Activated CD4-positive, alpha-beta T cell treated with anti-CD3 and anti-CD28 coated beads, Interleukin-2, amount 50 U/mL, for 4 hours (primary cell): ENCODE results near the gene SMIM10L2A.
"Not testable (repeated sequence)": the region's sequence is repeated elsewhere in the genome, so short reads cannot be mapped to it uniquely, and the experiment has no call there.

Experiments used
- DNase-seq, 2 experiments: peaks; one replicate each; pipeline ENCODE4 v3.0.0-alpha.2; 2020

The SMIM10L2A gene

DNA sequence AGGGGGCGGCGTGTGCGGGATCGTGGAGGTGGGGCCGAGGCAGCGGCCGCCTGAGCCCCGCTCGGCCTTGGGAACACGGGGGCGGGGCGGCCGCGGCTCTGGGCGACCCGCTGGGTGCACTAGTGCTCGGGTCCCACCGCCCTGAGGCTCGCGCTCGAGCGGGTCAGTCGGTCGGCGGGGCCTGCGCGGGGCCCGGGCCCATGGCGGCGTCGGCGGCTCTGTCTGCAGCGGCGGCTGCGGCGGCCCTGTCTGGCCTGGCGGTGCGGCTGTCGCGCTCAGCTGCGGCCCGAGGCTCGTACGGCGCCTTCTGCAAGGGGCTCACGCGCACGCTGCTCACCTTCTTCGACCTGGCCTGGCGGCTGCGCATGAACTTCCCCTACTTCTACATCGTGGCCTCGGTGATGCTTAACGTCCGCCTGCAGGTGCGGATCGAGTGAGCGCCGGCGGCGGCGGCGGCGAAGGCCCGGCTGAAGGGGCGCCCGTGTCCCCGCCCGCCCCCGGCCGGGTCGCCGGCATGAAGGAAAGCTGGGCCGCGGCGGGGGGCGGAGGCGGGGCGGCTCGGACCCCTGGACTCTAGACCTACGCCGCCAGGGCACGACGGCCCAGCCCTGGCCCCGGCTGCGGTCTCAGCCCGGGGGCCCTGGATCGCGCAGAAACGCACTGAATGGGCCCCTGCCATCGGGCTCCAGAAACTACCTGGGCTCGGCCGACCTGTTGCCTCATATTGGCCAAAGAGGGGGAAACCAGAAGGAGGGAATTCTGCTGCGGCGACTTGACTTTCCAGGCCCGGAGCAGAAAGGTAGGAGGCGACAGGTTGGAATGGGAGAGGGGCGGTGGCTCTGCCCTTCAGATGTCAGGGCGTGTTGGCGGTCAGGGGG lies at the start of gene SMIM10L2A:
Gene SMIM10L2A, plus strand, starts transcription at position 13 of the 878 bp plus-strand sequence. Its CDS starts 188 bp downstream, at position 201.
- peak in 1 of 2 experiments; percentile 3 for DNase-seq

GRCh38 chrX:135373357-135373756 lies 48.4 kb upstream of the SMIM10L2A start:
- no peak for DNase-seq

- DNase-seq: no peak
Measured at GRCh38 chrX:135382260-135382659, 39.5 kb upstream of the SMIM10L2A start.

DNA sequence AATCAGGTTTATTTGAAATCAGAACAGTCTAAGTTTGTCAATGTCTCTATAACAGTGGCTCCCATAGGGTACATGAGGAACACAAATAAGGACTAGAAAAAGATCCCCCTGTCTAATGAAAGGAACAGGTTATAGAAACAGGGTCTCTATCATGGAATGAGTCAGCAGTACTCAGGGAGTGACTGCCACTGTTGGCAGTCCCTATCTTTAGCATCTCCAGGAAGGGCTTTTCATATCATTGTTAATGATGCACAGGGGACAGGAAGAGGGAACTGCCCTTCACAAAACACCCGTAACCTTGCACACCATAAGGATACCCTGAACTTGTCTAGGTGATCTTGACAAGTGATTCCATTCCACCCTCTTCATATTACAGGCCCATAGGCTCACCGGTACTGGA lies 38.5 kb upstream of the SMIM10L2A start:
- no peak for DNase-seq

DNA sequence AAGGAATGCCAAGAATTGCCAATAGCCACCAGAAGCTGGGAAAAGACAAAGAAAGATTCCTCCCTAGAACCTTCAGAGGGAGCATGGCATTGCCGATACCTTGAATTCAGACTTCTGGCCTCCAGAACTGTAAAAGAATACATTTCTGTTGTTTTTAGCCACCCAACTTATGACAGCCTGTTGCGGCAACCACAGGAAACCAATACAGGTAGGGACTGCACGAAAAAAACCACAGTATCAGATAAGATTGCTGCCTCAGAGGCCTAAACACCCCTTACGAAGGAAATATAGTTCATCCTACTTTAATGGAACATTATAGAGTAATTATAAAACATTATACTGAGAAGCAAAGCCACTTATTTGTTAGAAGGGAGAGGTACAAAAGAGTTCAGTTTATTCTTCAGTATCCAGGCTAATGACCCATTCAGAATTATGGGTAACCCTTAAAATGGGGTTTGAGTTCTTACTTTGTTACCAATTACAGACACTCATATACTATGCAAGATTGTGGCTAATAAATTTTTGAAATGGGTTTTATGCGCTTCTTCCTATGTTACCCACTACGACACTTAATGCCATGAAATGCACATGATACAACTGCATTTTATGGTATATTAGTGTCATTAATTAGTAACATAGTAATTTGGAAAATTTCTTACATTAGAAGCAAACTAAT lies 37.4 kb upstream of the SMIM10L2A start:
- DNase-seq: peak; percentile 12 to 13

DNA sequence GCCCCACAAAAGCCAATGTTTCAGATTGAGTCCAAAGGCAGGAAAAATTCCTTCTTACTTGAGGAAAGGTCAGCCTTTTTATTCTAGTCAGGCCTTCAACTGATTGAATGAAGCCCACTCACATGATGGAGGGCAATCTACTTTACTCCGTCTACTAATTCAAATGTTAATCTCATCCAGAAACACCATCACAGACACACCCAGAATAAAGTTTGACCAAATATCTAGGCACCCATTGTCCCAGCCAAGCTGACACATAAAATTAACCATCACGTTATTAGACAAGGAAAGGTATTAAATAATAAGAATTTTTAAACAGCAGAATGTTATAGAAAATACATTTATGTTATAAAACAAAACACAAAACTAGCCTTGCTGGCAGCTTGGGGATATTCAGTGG lies 32.9 kb upstream of the SMIM10L2A start:
- no peak for DNase-seq

GRCh38 chrX:135389243-135389642 lies 32.5 kb upstream of the SMIM10L2A start:
- no peak for DNase-seq

DNA sequence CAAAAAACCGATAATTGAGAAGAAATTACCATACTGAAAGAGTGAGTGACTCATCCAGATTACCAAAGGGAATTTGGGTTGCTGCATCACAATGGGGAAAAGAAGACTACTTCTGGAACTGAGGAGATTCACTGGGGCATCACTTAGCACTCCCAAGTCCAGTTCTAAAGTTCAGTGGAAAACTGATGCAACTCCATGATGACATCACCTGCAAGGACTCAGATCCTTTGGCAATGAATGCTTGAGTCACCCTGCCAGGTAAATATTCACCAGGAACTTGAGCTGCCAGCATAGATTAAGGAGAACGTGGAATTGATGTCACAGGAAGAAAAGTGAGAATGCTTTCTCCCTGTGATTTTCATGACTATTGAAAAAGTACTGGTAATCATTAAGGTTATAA lies 32.0 kb upstream of the SMIM10L2A start:
- no peak for DNase-seq

DNA sequence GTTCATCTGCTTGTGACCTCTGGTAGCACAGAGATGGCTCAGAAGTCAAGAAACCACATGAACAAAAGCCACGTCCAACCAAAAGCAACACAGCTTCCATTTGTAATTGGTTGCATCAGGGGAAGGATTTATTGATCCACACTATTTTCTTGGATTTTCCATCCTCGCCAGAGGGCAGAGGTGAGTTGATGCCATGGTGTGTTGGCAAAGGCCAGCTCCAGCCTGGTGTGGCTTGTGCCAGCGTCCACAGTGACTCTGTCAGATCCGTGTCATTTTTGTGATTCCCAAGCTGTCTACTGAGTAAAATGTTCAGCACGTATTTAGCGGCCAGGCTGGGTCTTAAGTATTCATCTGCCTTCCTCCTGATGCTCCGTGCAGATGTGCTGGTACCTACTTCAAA lies 30.0 kb upstream of the SMIM10L2A start:
- no peak for DNase-seq

DNA sequence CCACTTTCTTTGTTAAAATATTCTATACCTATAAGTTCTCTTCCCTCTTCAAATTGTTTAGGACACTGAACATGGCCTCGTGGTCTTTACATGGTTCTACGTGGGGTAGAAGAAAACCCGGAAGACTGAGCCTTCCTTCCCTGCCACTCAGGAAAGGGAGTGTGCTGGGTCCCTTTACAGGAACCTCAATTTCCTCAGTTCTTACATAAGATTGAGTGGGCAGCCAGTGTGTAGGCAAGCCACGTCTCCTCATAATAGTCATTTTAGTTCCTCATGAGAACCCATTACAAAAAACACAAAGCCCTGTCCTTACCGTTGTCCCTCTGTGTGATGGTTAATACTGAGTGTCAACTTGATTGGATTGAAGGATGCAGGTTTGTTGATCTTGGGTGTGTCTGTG lies 28.7 kb upstream of the SMIM10L2A start:
- no peak for DNase-seq

- DNase-seq: no peak
Measured at GRCh38 chrX:135395064-135395463, 26.7 kb upstream of the SMIM10L2A start.

DNA sequence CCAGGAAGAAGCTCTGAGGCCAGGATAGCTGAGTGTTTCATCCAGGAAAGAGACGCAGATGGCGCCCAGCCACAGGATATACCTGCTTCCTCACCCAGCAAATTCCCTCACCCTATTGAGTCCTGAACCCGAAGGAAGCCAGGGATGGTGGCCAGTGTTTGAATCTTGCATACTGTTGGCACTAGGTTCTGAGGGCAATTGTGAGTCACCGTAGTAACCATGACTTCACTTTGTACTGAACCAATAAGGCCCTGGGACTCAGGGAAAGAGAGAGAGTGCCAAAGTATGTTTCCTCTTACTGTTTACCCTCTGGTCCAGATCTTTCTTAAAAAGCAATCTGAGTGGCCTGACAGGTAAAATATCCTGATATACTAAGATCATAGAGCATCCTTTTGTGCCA lies 25.6 kb upstream of the SMIM10L2A start:
- no peak for DNase-seq

- no peak for DNase-seq
Measured at GRCh38 chrX:135396566-135396965, 25.2 kb upstream of the SMIM10L2A start.

GRCh38 chrX:135397652-135398051 lies 24.1 kb upstream of the SMIM10L2A start:
- no peak for DNase-seq

DNA sequence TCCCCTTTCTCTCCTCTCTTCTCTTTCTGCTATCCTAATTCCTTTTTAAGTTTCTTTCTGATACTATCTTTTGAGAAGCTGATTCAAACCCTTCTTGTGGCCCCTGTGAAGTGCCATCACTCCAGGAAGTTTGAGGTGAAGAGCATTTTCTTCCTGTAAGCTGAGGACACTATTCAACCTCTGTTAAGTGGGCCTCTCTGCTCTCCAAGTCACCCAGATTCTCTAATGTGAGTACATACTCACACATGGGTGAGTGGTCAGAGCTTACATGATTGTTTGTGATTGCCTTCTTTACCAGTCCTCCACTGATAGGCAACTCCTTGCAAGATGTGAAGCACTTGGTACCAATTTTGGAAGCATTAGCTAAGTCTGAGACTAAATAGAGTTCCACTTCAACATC lies 18.4 kb upstream of the SMIM10L2A start:
- DNase-seq: no peak

- not testable (repeated sequence) for DNase-seq
Measured at GRCh38 chrX:135406428-135406827, 15.3 kb upstream of the SMIM10L2A start.

DNA sequence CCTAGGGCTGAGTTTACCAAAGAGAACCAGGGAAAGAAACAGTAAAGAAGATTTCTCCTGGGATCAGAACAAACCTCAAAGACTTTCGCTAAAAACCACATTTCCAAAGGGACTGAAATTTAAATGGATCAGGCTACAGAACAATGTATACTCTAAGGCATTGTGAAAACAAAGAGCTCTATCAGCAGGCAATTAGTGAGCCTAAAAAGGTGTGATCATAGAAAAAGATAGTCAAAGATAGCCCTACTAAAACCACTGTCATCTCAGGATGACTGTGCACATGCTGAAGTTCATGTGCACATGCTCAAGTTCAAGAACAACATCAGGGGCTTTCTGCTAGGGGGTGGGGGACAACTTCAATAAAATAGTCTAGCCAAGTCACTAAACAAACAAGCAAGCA lies 12.9 kb upstream of the SMIM10L2A start:
- no peak for DNase-seq

- no peak for DNase-seq
Measured at GRCh38 chrX:135410861-135411627, 10.7 kb upstream of the SMIM10L2A start.

- no peak for DNase-seq
Measured at GRCh38 chrX:135411893-135412292, 9.9 kb upstream of the SMIM10L2A start.

GRCh38 chrX:135416546-135416945 lies 5.2 kb upstream of the SMIM10L2A start:
- no peak for DNase-seq

DNA sequence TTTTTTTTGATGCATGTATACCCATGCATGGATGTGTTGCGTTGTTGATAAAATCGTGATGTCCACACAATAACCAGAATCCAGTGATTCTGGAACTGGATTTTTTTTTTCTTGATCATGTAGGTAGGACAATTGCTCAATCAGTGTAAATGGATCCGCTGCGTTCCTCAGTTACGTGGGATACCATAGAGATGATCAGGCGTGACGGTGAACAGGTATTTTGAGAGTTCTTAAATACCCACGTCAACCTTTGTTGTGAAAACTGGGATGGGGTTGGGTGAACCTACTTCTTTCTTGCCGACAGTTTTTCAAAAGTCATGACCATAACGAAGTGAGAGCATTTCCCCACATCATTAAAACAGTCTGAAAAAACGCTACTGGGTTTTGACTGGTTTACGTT lies 913 bp upstream of the SMIM10L2A start:
- DNase-seq: no peak

DNA sequence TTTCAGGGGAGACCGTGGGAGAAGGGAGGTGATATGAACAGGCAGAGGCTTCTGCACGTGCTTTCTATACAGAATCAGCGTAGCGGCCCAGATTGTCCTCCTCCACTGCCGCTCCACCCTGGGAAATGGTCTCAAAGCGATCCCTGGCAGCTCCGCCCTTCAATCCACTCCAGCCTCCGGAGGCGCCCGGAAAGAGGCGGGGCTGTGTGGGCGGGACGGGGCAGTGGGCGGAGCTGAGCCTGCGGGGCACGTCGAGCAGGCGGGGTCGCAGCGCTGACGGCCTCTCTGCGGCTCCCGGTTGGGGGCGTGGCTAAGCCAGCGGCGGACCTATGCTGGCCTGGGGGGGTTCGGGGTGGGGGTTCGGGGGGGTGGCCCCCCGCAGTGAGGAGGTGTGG lies 210 bp upstream of the SMIM10L2A start:
- DNase-seq: peak; percentile 82 to 84

DNA sequence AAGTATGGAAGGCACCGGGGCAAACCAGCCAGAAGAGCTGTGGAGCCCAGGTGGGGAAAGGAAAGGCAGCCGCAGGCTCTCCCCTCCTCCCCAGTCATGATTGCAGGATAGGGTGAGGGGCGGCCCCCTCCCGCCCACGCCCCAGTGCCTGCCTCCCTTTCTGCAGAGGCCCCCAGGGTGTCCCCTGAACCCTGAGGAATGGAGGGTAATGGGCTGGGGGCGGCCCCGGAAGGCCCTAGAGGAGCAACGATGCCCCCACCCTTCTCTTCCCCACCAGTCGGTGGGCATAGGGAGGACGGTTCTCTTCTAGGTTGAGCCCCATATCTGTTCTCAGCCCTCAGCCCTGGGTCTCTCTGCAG lies 1.0 kb downstream of the SMIM10L2A start:
- DNase-seq: not testable (repeated sequence)
